HG03097 (cell line): ENCODE measurements around the gene RAB30.
"Not testable (repeated sequence)": the region's sequence is repeated elsewhere in the genome, so short reads cannot be mapped to it uniquely, and the experiment has no call there.

Experiments used
- ATAC-seq: cut with Tn5 transposase; IDR thresholded peaks from one replicate; pipeline ENCODE4 v1.9.1; 2021; ENCODE audit not compliant: unreplicated experiment, low FRiP score

Gene RAB30

DNA sequence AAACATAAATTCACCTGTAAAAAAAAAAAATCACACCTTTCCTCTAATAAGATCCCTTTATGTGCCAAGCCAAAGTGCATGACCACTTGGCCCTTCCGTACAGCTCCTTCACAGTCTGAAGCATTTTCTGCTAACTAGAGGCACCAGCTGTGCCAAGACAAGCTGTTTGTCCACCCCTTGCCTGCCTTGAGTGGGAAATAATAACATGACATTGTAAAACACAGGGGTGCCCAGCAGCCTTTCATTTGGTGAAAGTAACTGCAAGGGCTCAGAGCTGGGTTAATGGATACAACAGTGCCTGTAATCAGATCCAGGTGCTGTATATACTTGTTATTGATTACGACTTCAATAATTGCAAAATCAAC lies 110.9 kb downstream of the RAB30 start:
- ATAC-seq = peak; percentile 14

DNA sequence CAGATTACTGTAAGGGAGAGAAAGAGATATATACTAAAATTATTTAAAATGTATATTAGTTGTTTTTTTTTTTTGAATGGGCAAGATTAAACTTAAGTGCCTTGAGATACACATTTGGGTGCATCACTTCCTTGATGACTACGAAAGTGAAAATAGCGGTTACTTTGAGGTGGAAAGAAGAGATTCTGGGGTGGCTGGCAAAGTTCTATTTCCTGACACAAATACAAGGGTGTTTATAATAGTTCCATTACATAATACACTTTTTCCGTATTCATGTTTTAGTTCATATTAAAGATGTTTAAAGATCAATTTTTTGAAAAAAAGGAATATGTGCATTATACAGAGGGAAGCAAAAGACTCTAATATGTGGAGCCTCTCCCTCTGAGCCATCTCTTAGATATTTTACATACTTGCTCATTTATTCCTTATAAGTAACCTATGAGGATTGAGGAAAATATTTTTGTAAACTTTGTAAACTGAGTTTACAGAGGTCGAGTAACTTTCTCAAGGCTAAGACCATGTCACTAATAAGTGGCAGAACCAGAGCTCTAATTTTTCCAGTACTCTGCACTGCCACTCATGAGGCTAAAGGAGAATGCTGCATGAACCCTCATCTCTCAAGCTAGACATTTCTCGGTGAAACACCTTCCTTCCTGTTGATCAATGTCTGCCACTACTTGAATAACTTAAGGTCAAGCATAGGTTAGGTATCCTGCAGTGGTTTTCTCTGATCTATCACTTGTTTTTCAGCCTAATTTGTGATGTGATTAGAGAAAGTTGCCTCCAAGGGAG lies 111.5 kb downstream of the RAB30 start:
- ATAC-seq = peak; percentile 84

DNA sequence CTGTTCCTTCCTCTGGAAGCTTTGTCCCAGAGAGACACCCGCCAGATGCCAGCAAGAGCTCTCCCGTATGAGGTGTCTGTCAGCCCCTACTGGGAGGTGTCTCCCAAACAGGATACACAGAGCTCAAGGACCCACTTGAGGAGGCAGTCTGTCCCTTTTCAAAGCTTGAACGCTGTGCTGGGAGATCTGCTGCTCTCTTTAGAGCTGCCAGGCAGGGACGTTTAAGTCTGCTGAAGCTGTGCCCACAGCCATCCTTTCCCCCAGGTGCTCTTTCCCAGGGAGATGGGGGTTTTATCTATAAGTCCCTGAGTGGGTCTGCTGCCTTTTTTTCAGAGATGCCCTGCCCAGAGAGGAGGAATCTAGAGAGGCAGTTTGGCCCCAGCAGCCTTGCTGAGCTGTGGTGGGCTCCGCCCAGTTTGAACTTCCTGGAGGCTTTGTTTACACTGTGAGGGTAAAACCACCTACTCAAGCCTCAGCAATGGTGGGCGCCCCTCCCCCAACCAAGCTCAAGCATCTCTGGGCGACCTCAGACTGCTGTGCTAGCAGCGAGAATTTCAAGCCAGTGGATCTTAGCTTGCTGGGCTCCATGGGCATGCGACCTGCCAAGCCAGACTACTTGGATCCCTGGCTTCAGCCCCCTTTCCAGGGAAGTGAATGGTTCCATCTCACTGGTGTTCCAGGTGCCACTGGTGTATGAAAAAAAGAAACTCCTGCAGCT lies 115.8 kb downstream of the RAB30 start:
- not testable (repeated sequence) for ATAC-seq

DNA sequence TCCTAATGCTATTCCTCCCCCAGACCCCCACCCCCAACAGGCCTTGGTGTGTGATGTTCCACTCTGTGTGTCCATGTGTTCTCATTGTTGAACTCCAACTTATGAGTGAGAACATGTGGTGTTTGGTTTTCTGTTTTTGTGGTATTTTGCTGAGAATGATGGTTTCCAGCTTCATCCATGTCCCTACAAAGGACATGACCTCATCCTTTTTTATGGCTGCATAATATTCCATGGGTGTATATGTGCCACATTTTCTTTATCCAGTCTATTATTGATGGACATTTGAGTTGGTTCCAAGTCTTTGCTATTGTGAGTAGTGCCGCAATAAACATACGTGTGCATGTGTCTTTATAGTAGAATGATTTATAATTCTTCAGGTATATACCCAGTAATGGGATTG lies 121.2 kb downstream of the RAB30 start:
- not testable (repeated sequence) for ATAC-seq

DNA sequence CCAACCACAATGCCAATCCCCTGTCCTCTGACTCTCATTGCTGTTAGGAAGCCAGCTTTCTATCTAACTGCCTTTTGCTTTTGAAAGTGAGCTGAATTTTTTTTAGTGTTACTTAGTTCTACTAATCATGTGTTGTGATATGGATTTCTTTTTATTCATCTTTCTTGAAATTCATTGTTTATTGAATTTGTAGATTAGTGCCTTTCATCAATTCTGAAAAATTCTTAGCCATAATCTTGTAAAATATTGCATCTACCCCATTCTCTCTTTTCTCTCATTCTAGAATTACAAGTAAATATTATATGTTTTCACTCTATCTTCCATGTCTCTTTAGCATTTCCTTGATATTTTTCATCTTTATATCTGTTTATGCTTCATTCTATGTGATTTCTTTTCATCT lies 122.3 kb downstream of the RAB30 start:
- ATAC-seq = no peak

DNA sequence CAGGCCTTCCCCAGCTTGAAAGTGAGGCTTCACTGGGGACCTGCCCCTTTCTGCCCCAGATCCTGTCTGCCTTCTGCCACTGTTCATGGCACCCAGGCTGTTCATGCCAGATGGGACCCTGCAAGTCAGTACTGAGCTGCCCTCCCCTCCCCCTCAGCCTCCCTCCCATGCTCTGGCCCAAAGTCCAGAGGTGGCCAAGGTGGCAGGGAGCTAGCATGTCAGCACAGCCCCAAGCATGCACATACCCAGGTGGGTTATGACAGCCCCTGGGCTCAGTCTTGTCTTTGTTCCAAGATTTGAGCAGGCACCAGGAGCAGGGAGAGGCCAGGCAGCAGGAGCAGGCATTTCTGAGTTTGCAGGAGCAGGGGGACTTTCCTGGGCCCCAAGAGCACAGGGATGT lies 126.0 kb downstream of the RAB30 start:
- ATAC-seq = no peak

DNA sequence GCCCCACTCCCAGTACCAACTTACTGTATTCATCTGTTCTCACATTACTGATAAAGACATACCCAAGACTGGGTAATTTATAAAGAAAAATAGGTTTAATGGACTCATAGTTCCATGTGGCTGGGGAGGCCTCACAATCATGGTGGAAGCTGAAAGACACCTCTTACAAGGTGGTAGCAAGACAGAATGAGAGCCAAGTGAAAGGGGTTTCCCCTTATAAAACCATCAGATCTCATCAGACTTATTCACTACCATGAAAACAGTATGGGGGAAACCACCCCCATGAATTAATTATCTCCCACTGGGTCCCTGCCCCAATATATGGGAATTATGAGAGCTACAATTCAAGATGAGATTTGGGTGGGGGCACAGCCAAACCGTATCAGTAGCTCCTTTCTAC lies 126.7 kb downstream of the RAB30 start:
- not testable (repeated sequence) for ATAC-seq

DNA sequence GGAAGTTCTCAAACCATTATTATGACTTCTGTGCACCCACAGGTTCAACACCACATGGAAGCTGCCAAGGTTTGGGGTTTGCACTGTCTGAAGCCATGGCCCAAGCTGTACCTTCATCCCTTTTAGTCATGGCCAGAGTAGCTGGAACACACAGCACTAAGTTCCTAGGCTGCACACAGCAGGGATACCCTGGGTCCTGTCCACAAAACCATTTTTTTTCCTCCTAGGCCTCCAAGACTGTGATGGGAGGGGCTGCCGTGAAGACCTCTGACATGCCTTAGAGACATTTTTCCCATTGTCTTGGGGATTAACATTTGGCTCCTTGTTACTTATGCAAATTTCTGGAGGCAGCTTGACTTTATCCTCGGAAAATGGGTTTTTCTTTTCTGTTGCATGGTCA lies 127.5 kb downstream of the RAB30 start:
- ATAC-seq = no peak

DNA sequence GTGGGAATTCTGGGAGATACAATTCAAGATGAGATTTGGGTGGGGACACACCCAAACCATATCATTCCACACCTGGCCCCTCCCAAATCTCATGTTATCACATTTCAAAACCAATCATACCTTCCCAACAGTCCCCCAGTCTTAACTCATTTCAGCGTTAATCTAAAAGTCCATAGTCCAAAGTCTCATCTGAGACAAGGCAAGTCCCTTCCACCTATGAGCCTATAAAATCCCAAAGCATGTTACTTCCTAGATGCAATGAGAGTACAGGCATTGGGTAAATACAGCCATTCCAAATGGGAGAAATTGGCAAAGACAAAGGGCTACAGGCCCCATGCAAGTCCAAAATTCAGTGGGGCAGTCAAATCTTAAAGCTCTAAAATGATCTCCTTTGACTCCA lies 128.3 kb downstream of the RAB30 start:
- not testable (repeated sequence) for ATAC-seq

DNA sequence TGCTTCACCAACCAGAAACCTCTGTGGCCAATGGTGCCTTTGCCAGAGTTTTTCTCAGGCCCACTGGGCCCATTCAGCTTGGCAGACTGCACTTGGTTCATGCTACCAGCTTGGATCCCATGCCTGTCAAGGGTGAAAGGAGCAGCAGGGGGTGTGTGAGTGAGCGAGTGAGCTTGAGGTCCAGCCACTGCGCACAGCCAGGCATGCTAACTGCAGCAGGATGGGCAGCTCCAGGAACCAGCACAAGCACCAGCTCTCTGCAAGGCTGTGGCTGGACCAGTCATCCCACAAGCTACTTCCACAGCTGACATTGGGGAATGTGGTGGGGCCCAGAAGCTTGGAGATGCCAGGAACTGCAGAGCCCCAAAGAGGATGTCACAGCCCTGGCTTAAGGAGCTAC lies 129.3 kb downstream of the RAB30 start:
- ATAC-seq = no peak

DNA sequence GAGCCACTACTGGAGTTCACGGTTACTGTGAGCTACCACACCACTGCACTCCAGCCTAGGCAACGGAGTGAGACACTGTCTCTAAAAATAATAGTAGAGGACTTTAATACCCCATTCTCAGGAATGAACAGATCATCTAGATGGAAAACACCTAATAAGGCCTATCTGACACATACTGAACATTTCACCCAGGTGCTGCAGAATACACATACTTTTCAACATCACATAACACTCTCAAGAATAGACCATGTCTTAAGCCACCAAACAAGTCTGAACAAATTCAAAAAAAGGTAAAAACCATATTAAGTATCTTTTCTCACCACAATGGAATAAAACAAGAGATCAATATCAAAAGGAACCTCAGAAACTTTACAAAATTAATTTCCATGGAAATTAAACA lies 132.2 kb downstream of the RAB30 start:
- ATAC-seq = no peak

DNA sequence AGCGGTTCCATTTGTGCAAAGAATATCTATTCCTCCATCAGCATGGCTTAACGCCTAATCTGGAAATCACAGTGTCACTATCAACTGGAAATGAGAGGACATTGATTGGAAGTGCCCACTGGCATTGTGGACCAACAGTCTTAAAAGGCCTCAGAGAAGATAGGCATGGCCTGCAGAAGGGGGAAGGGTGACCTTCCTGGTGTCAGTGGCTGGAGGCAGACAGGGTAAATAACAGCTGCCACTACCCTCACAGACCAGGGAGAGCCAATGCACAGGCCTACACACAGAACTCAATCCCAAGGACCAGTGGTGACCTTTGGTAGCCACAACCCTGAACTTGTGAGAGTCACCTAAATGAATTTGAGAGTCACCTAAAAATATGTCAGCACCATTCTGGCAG lies 134.1 kb downstream of the RAB30 start:
- no peak for ATAC-seq

DNA sequence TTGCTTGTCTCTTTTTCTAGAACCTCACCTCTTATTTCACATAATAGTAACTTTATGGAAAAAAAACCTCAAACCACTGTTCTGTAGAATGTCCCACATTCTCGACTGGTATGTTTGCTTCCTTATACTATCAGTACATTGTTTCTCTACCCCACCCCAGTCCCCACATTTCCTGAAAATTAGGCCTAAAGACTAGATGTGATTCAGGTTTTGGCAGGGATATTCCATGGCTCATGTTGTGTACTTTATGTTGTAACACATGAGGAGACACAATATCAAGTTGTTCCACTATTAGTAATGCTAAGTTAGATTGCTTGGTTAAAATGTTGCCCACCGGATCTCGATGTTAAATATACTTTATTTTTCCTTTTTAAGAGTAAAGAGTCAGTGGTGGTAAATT lies 135.4 kb downstream of the RAB30 start:
- no peak for ATAC-seq

DNA sequence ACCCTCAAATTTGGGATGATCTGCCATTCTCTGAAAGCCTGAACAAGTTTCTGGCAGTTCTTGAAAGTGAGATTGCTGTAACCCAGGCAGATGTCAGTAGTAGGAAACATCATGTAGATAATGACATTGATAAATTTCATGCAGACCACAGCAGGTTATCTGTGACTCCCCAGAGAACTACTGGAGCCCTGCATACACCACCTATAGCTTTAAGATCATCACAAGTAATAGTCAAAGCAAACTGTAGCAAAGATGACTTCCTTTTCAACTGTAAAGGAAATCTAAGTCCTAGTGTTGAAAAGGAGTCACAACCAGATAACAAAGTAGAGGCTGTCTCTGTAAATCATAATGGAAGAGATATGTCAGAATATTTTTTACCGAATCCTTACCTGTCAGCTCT lies 139.1 kb downstream of the RAB30 start:
- no peak for ATAC-seq

DNA sequence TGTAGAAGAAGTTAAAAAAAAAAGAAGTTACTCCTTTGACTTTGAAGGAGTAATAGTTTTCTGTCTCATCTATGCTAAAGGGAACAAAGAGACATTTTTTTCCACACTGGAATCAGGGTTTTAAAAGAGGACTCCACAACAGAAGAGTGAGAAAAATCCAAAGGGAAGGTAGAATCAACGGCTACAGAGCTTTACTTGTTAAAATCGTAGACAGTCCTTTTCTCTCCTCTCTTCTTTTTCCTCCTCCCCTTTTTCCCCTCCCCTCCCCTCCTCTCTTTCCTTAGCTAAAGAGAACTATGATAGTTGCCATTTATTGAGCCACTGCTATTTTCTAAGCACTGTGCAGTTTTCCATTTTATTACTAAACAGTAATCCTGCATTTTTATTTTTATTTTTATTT lies 141.0 kb downstream of the RAB30 start:
- no peak for ATAC-seq

DNA sequence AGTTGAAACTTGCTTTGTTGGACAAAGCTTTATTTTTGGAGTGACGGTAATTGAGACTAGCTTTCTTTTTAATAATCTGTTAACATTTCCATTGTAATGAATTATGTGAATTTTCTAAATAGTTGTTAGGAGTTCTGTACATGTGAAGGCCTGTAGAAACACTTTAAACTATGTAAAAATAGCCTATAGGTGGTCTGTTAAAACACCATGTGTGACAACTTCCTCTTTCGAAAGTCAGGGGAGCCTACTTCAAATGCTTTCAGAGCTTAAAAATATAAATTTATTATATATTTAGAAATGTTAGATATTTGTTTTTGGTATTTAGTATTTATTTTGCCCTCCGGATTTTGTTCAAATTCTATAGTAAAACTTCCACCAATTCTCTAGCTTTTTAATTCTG lies 141.5 kb downstream of the RAB30 start:
- no peak for ATAC-seq

DNA sequence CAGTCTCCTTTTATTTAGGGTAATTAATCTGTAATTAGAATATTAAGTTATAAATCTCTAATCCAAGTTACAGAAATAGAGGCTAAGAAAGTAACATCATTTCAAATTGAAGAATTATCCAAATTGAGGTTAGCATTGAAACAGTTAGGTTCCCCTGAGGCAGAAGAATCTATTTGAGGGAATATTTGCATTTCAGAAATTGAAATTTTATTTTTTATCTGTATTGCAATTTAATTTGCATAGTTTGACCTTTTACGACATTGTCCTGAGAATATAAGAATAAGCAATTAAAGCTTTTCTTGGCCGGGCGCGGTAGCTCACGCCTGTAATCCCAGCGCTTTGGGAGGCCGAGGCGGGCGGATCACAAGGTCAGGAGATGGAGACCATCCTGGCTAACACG lies 142.6 kb downstream of the RAB30 start:
- no peak for ATAC-seq

DNA sequence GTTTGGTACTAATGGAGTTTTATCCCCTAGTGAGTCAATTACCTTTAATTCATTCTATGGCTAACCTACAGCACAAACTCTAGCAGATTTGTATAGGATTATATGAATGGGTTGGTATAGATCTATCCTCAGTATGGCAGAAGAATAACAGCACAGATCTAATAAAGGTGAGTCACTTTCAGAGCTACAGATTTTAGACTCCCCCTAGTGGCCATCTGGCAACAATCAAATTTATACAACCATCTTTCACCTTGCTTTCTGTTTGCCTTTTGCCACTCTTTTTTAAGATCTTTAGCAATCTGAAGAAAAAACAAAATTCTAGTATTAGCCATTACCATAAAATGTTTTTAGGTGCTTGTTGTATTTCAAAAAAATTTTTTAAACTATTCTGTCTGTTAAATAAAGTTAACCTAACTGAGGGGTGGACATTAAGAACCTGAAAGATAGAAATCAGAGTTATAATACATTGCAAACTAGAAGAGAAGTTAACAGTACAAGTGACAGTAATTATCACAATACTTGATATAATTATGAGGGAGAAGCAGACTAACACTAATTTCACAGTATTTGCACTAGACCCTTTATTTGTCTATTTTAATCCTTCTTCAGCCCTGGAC lies 144.3 kb downstream of the RAB30 start:
- no peak for ATAC-seq

DNA sequence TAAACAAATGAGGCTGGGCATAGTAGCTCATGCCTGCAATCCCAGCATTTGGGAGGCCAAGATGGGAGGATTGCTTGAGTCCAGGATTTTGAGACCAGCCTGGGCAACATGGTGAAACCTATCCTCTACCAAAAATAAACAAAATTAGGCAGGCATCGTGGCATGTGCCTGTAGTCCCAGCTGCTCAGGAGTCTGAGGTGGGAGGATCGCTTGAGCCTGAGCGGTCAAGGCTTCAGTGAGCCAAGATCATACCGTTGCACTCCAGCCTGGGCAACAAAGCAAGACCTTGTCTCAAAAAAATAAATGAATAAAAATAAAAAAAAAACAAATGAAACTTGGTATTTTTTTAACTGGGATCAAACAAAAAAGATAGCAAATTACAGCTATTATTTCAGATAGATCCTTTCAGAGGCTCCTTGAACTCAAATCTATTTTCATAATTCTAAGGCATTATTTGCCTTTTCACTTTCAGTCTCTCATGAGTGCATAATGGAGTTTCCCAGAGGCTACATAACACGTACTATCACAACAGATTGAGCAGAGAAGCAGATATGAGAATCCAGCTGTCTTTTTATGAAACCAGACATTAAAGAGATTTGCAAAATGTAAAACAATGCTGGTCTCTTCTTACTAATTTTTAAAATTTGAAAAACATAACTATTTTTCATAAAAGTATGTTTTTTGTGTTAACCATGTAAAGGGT lies 147.0 kb downstream of the RAB30 start:
- ATAC-seq = no peak
